Measurements from ENCODE around the gene LSM12. TPM values are rescaled to one million over a fixed set of nuclear protein-coding genes. Genes with fewer than 3 reads are reported as not detected.

Gene LSM12
- total RNA-seq, 1 experiment from 2014 or later, result 85.5 TPM

GRCh38 chr17:44086364-44087311 is 20.2 kb upstream of the LSM12 start:
- H3K36me3 ChIP-seq (ENCODE audit: control insufficient read depth, insufficient read depth, low read length), result no peaks in the 10 kb centered on the region; the same call in 1 of the 2 replicates
- POLR2A ChIA-PET, result interaction anchor here (1.1 kb wide), 1 partner anchor 21 kb away, joined by 3 read pairs; no protein-coding TSS in a partner anchor
- Mint-ChIP-seq H3K4me1 (ENCODE audit: low read depth, unreplicated experiment) (peaks cover 14% of the 10 kb centered on the region), H3K27me3 (ENCODE audit: insufficient read depth, unreplicated experiment) (no peaks in the 10 kb centered on the region), H3K27ac (ENCODE audit: unreplicated experiment) (peak overlapping the region; percentile 59), H3K9me3 (ENCODE audit: unreplicated experiment) (no peaks in the 10 kb centered on the region), H3K4me3 (ENCODE audit: unreplicated experiment) (peak overlapping the region; percentile 38), H3K36me3 (ENCODE audit: insufficient read depth, unreplicated experiment) (peaks cover 36% of the 10 kb centered on the region)
- intact Hi-C loops (cut with micrococcal nuclease; ENCODE audit: unreplicated experiment), result no loop called here
- H3K4me3 ChIP-seq (ENCODE audit: low read depth, low read length), result no peak overlapping the region
- H3K4me1 ChIP-seq, result peaks cover 25% of the 10 kb centered on the region
- peak; percentile 44 to 65 for DNase-seq
- CTCF ChIA-PET, result interaction anchor here (0.6 to 1.6 kb wide), 7 partner anchors 16 to 43 kb away, joined by 3 to 7 read pairs (median 3); partner anchors contain the start of gene HDAC5
- no peaks in the 10 kb centered on the region for H3K27me3 ChIP-seq (replicated peaks; ENCODE audit: control insufficient read depth, insufficient read depth, low read length)
- H3K9me3 ChIP-seq, result no peaks in the 10 kb centered on the region
- BruUV-seq (replicated peaks), result no TSS peak
- no peak for TF ChIP-seq CTCF (IDR thresholded peaks at IDR 0.05; ENCODE audit: insufficient read depth in 1 of 2, low read depth in 1 of 2, low read length in 1 of 2, severe bottlenecking in 1 of 2, unreplicated experiment in 1 of 2)

GRCh38 chr17:44085908-44086307 is 19.4 kb upstream of the LSM12 start:
- H3K4me3 ChIP-seq (ENCODE audit: low read depth, low read length), result no peak overlapping the region
- intact Hi-C loops (cut with micrococcal nuclease; ENCODE audit: unreplicated experiment), result no loop called here
- no TSS peak for BruUV-seq (replicated peaks)
- Mint-ChIP-seq H3K27me3 (ENCODE audit: insufficient read depth, unreplicated experiment) (no peaks in the 10 kb centered on the region), H3K36me3 (ENCODE audit: insufficient read depth, unreplicated experiment) (peaks cover 36% of the 10 kb centered on the region), H3K9me3 (ENCODE audit: unreplicated experiment) (no peaks in the 10 kb centered on the region), H3K4me1 (ENCODE audit: low read depth, unreplicated experiment) (peaks cover 14% of the 10 kb centered on the region), H3K4me3 (ENCODE audit: unreplicated experiment) (no peak overlapping the region), H3K27ac (ENCODE audit: unreplicated experiment) (peak overlapping the region; percentile 59)
- TF ChIP-seq CTCF (IDR thresholded peaks at IDR 0.05; ENCODE audit: insufficient read depth in 1 of 2, low read depth in 1 of 2, low read length in 1 of 2, severe bottlenecking in 1 of 2, unreplicated experiment in 1 of 2), result no peak
- no peaks in the 10 kb centered on the region; the same call in 1 of the 2 replicates for H3K36me3 ChIP-seq (ENCODE audit: control insufficient read depth, insufficient read depth, low read length)
- H3K27me3 ChIP-seq (replicated peaks; ENCODE audit: control insufficient read depth, insufficient read depth, low read length), result no peaks in the 10 kb centered on the region
- DNase-seq, result no peak
- no peaks in the 10 kb centered on the region for H3K9me3 ChIP-seq
- POLR2A ChIA-PET, result no interaction called here
- peaks cover 25% of the 10 kb centered on the region for H3K4me1 ChIP-seq
- CTCF ChIA-PET, result interaction anchor here (1.3 to 1.5 kb wide), 2 partner anchors 17 to 30 kb away, joined by 3 to 7 read pairs; no protein-coding TSS in a partner anchor

GRCh38 chr17:44084921-44085320 is 18.4 kb upstream of the LSM12 start:
- Histone ChIP-seq H3K27me3 (replicated peaks; ENCODE audit: control insufficient read depth, insufficient read depth, low read length) (no peaks in the 10 kb centered on the region), H3K4me1 (peaks cover 25% of the 10 kb centered on the region), H3K9me3 (no peaks in the 10 kb centered on the region), H3K36me3 (ENCODE audit: control insufficient read depth, insufficient read depth, low read length) (no peaks in the 10 kb centered on the region; the same call in 1 of the 2 replicates), H3K4me3 (ENCODE audit: low read depth, low read length) (no peak overlapping the region)
- Mint-ChIP-seq H3K9me3 (ENCODE audit: unreplicated experiment) (no peaks in the 10 kb centered on the region), H3K27me3 (ENCODE audit: insufficient read depth, unreplicated experiment) (no peaks in the 10 kb centered on the region), H3K4me1 (ENCODE audit: low read depth, unreplicated experiment) (peaks cover 14% of the 10 kb centered on the region), H3K4me3 (ENCODE audit: unreplicated experiment) (no peak overlapping the region), H3K27ac (ENCODE audit: unreplicated experiment) (no peak overlapping the region), H3K36me3 (ENCODE audit: insufficient read depth, unreplicated experiment) (peaks cover 44% of the 10 kb centered on the region)
- CTCF ChIA-PET, result interaction anchor here (0.7 to 2.7 kb wide), 5 partner anchors 18 to 205 kb away, joined by 3 to 38 read pairs (median 3); partner anchors contain the start of gene HDAC5
- DNase-seq, result no peak
- no TSS peak for BruUV-seq (replicated peaks)
- POLR2A ChIA-PET, result no interaction called here
- intact Hi-C loops (cut with micrococcal nuclease; ENCODE audit: unreplicated experiment), result no loop called here
- no peak for TF ChIP-seq CTCF (IDR thresholded peaks at IDR 0.05; ENCODE audit: insufficient read depth in 1 of 2, low read depth in 1 of 2, low read length in 1 of 2, severe bottlenecking in 1 of 2, unreplicated experiment in 1 of 2)
